MG63 (cell line): ENCODE results near the gene EGLN1. TPM values are rescaled to one million over a fixed set of nuclear protein-coding genes. Genes with fewer than 3 reads are reported as not detected.

Experiments
- DNase-seq: peaks from one replicate; pipeline ENCODE4 v3.0.0-alpha.2; 2020
- H3K27me3 ChIP-seq: fragments of 250-450 bp; sonication (Bioruptor Pico); 2 replicates; pipeline ENCODE4 v1.5.1; 2020; ENCODE audit warnings: mild to moderate bottlenecking, moderate library complexity
- H3K36me3 ChIP-seq: fragments of 250-450 bp; sonication (Bioruptor Pico); 2 replicates; pipeline ENCODE4 v1.5.1; 2020; ENCODE audit warnings: mild to moderate bottlenecking, moderate library complexity
- H3K4me3 ChIP-seq: fragments of 250-450 bp; sonication (Bioruptor Pico); 2 replicates; pipeline ENCODE4 v1.5.1; 2020; ENCODE audit warnings: mild to moderate bottlenecking, moderate library complexity
- H3K9me3 ChIP-seq: fragments of 250-450 bp; sonication (Bioruptor Pico); 2 replicates; pipeline ENCODE4 v1.5.1; 2020; ENCODE audit warnings: mild to moderate bottlenecking, moderate library complexity
- total RNA-seq: library from RNA; depleted of rRNA; stranded (reverse); fragments of >200 nt; shearing (Covaris generic); gene quantifications from 2 replicates; pipeline ENCODE4 v1.2.3, GENCODE V29; 2014; ENCODE audit warnings: low replicate concordance

The EGLN1 gene
- total RNA-seq, 1 experiment from 2014 or later: 37.4 TPM

- H3K4me3 ChIP-seq: no peak overlapping the region
- H3K36me3 ChIP-seq: no peaks in the 10 kb centered on the region
- no peak for DNase-seq
- H3K9me3 ChIP-seq: no peaks in the 10 kb centered on the region
- no peaks in the 10 kb centered on the region for H3K27me3 ChIP-seq
Measured at GRCh38 chr1:231428377-231428776, 6.3 kb upstream of the EGLN1 start.

DNA sequence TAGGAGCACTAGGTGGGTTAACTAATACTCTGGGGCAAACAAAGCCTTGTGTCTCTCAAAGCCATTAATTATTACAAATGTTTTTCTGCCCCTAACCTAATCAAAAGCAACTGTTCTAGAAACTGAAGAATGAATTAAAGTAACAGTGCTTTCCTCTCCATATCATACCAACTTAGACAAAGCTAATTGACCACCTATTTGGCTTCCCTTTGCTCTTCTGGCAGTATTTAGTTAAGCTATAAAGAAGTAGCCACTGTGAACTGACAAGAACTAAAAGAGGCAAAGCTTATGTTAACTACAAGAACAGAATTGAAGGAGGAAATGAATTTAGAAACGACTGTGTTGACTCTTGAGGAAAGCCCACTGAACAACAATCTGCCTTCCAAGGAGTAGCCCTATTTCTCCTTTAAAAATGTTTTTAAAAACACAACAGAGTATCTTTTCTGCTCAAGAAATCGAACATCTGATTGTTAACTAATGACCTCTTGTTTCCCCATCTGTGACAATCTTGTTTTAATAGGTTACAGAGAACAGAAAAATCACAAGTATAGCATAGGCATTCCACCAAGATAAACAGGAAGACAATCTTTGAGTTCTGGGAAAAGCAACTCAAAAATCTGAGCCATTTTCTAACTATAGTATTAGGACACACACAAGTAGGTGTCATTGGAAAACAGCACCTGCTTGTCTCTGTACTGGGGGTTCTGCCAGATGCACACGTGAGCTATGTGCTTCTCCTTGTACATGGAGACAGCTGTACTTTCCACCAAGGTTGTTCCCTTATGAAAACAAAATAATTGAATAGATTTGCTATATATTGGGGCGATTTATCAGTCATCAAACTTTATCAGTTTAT, 3.1 kb upstream of the EGLN1 start:
- DNase-seq: no peak

DNA sequence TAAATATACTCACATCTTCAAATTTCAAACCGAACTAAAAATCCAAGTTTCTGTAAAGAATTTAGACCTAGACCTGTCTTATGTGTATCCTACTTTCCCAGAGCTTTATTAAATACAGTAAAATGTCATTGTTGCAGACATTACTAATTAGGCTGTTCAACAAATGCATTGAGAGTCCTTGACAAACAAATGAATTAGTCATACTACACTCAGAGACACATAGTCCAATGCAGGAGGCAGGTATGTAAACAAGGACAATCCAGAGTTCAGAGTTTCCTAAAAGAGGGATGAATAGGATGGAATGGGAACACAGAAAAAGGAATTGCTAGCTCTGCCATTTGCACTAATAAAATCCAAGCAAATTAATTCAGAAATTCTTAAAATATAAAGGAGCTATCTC, 1.6 kb upstream of the EGLN1 start:
- H3K9me3 ChIP-seq: no peaks in the 10 kb centered on the region
- peaks cover 10% of the 10 kb centered on the region for H3K36me3 ChIP-seq
- H3K27me3 ChIP-seq: no peaks in the 10 kb centered on the region
- DNase-seq: no peak
- no peak overlapping the region; the same call in 1 of the 2 replicates for H3K4me3 ChIP-seq

More for the DNA sequence above, 3.1 kb upstream of the EGLN1 start:
- H3K27me3 ChIP-seq: no peaks in the 10 kb centered on the region
- no peak overlapping the region for H3K4me3 ChIP-seq
- no peaks in the 10 kb centered on the region for H3K9me3 ChIP-seq
- peaks cover 6% of the 10 kb centered on the region; the same call in 1 of the 2 replicates for H3K36me3 ChIP-seq

DNA sequence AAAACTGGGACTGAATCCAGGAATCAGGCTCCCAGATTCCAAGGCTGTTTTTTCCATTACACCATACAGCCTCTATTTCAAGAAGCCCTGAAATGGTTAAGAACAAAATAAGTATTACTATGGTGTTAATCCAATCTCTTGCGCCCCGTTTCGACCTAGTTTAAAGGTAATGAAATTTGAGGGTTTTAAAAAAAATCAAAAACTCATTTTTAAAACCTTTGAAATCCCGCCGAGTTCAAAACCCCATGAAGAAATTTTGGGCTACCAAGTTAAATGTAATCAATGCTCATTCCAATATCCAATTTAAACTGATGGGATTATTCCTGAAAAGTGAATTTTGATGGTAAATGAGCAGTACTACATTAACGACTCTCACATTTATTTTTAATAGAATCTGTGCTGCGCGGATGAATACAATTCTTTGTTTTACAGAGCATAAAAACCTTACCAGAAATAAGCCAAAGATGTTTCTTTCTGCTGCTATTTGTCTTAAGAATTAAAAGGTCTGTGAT, 767 bp upstream of the EGLN1 start:
- peaks cover 10% of the 10 kb centered on the region for H3K36me3 ChIP-seq
- H3K4me3 ChIP-seq: peak overlapping the region; percentile 65
- no peak for DNase-seq
- H3K9me3 ChIP-seq: no peaks in the 10 kb centered on the region
- H3K27me3 ChIP-seq: no peaks in the 10 kb centered on the region

GRCh38 chr1:231421546-231421970, 529 bp downstream of the EGLN1 start:
- DNase-seq: peak; percentile 55
- Histone ChIP-seq H3K36me3 (peaks cover 21% of the 10 kb centered on the region), H3K4me3 (peak overlapping the region; percentile 65), H3K9me3 (no peaks in the 10 kb centered on the region), H3K27me3 (no peaks in the 10 kb centered on the region)

- H3K4me3 ChIP-seq: peak overlapping the region; percentile 65
- peaks cover 21% of the 10 kb centered on the region for H3K36me3 ChIP-seq
- H3K27me3 ChIP-seq: no peaks in the 10 kb centered on the region
- no peaks in the 10 kb centered on the region for H3K9me3 ChIP-seq
- peak; percentile 54 for DNase-seq
Measured at GRCh38 chr1:231420959-231421545, 1.0 kb downstream of the EGLN1 start.

GRCh38 chr1:231420299-231420958, 1.7 kb downstream of the EGLN1 start:
- Histone ChIP-seq H3K36me3 (peaks cover 21% of the 10 kb centered on the region), H3K27me3 (no peaks in the 10 kb centered on the region), H3K4me3 (peak overlapping the region; percentile 65), H3K9me3 (no peaks in the 10 kb centered on the region)
- DNase-seq: no peak

DNA sequence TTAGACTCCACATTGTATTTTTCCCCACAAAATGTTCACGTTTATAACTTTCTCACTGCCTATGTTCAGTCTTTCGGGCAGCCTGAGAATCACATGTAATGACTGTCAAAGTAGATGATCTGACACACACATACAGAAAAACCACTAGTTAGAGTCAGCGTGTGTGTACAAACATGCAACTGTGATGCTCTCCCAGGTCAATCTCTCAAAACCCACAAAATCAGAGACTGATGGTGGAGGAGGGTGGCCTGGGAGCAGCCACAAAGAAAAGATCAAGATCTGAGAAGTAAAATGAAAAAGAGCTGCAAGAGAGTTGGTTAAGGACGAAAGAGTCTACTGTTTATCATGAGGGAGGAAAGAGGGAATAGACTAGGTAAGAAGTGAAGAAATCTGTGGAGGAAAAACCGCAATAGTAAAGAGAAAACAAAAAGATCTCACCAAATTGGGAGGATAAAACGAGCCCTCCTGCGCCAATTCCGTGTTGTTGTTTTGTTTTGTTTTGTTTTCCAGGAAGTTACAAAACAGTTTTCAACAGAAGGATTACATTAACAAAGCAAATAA, 2.3 kb downstream of the EGLN1 start:
- Histone ChIP-seq H3K9me3 (no peaks in the 10 kb centered on the region), H3K4me3 (peak overlapping the region; percentile 65), H3K36me3 (peaks cover 21% of the 10 kb centered on the region), H3K27me3 (no peaks in the 10 kb centered on the region)
- no peak for DNase-seq

GRCh38 chr1:231419147-231419546, 2.9 kb downstream of the EGLN1 start:
- Histone ChIP-seq H3K4me3 (peak overlapping the region; percentile 65), H3K9me3 (no peaks in the 10 kb centered on the region), H3K27me3 (no peaks in the 10 kb centered on the region), H3K36me3 (peaks cover 21% of the 10 kb centered on the region)
- DNase-seq: no peak

DNA sequence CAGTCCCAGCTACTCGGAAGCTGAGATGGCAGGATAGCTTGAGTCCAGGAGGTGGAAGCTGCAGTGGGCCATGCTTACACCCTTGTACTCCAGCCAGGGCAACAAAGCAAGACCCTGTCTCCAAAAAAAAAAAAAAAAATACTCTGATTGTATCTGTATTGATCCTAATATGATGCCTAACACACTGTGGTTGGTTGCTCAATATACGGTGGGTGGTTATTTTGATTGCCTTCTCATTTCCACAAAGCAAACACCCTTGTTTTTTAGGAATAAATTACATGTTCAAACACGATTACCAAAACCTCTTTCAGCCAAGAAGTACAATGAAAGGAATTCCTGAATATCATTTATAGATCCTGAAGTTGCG, 3.4 kb downstream of the EGLN1 start:
- Histone ChIP-seq H3K9me3 (no peaks in the 10 kb centered on the region), H3K4me3 (peak overlapping the region; percentile 65), H3K27me3 (no peaks in the 10 kb centered on the region), H3K36me3 (peaks cover 25% of the 10 kb centered on the region)
- DNase-seq: no peak

GRCh38 chr1:231418101-231418740, 3.9 kb downstream of the EGLN1 start:
- no peaks in the 10 kb centered on the region for H3K27me3 ChIP-seq
- H3K36me3 ChIP-seq: peaks cover 30% of the 10 kb centered on the region
- H3K9me3 ChIP-seq: no peaks in the 10 kb centered on the region
- no peak for DNase-seq
- H3K4me3 ChIP-seq: peak overlapping the region; percentile 13

DNA sequence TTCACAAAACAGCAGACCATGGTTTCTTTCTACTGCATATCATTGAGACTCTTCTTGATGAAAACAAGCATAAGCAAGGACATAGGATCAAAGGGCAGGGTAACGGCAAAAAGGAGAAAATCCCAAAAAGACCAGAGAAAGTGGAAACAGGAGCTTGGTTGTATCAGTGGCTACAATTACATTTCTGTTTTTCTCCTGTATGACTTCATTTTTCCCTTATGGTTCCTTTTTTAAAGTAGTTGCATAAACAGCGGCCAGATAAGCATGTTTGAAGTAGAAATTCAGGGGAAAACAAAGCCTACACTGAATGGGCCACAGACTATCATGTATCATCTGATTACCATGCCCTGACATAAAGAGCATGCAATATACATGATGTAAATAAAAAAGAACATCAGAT, 4.6 kb downstream of the EGLN1 start:
- peak overlapping the region; percentile 3 for H3K4me3 ChIP-seq
- no peaks in the 10 kb centered on the region for H3K27me3 ChIP-seq
- DNase-seq: no peak
- peaks cover 37% of the 10 kb centered on the region for H3K36me3 ChIP-seq
- no peaks in the 10 kb centered on the region for H3K9me3 ChIP-seq

GRCh38 chr1:231416901-231417300, 5.2 kb downstream of the EGLN1 start:
- DNase-seq: no peak
- H3K27me3 ChIP-seq: no peaks in the 10 kb centered on the region
- peaks cover 42% of the 10 kb centered on the region for H3K36me3 ChIP-seq
- H3K4me3 ChIP-seq: peak overlapping the region; percentile 12
- no peaks in the 10 kb centered on the region for H3K9me3 ChIP-seq

GRCh38 chr1:231415018-231415583, 7.0 kb downstream of the EGLN1 start:
- Histone ChIP-seq H3K4me3 (no peak overlapping the region), H3K36me3 (peaks cover 41% of the 10 kb centered on the region), H3K27me3 (no peaks in the 10 kb centered on the region), H3K9me3 (no peaks in the 10 kb centered on the region)
- no peak for DNase-seq

DNA sequence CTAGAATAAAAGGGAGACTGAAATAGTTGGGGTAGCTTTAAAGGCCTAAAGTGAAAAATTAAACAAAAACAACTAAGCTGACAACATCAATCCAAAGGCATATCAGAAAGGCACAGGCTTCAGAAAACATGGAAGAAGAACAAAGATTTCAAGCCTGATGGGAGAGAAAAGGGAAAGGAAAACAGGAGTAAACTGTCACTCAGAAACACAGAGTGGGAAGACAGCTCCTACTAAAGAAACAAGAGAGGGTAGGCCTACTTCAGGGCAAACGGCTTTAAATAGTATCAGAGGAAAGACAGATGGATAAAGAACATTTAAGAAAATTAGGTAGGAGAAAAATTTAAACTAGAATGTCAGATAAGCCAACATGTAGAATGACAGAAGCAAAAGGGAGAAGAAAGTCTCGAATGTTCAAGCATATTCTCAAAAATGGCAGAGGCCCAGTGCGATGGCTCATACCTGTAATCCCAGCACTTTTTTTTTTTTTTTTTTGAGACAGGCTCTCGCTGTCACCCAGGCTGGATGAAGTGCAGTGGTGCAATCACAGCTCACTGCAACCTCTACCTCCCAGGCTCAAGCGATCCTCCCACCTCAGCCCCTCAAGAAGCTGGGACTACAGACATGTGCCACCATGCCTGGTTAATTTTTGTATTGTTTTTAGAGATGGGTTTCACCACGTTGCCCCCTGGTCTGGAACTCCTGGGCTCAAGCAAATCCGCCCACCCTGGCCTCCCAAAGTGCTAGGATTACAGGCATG, 7.6 kb downstream of the EGLN1 start:
- H3K36me3 ChIP-seq: peaks cover 41% of the 10 kb centered on the region
- H3K9me3 ChIP-seq: no peaks in the 10 kb centered on the region
- no peak overlapping the region for H3K4me3 ChIP-seq
- no peaks in the 10 kb centered on the region for H3K27me3 ChIP-seq
- DNase-seq: no peak

DNA sequence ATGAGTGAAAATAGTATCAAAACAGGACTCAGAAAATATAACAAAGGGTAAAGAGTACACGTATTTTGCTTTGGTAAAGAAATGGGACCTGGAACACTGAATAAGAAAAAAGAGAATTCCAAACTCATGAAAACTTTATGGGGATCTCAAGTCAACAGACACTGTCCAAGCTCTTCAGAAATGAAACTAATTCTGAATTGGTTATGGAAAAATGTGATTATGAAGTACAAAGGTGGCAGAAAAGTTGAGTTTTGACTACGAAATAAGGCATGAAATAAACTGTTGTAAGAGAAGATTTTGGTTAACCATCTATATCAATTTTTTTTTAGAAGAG, 8.4 kb downstream of the EGLN1 start:
- Histone ChIP-seq H3K4me3 (no peak overlapping the region), H3K9me3 (no peaks in the 10 kb centered on the region), H3K36me3 (peaks cover 44% of the 10 kb centered on the region), H3K27me3 (no peaks in the 10 kb centered on the region)
- no peak for DNase-seq
